Measurements from ENCODE around the gene EXOC6B. TPM values are rescaled to one million over a fixed set of nuclear protein-coding genes. Genes with fewer than 3 reads are reported as not detected.

The EXOC6B gene
- total and polyA plus RNA-seq, 2 of the 8 experiments (the other 6 are each of a cell fraction or from before 2014, with no cell fraction given), result 13.5 to 33.0 TPM

GRCh38 chr2:72581560-72582181, 244.2 kb downstream of the EXOC6B start:
- FAIRE-seq (no peak), DNase-seq (ENCODE audit: low read depth in 1 of 2, low spot score in 2 of 2) (peak in 1 of 2 experiments; percentile 53)
- Histone ChIP-seq H3K9ac (replicated peaks in 1 of 4; ENCODE audit: extremely low read depth in 1 of 4, low read depth in 3 of 4, low read length in 3 of 4) (no peak overlapping the region), H3K4me1 (replicated peaks in 1 of 4; ENCODE audit: control insufficient read depth in 3 of 4, insufficient read depth in 4 of 4, low read length in 3 of 4) (no peaks in the 10 kb centered on the region), H3K56ac (replicated peaks; ENCODE audit: insufficient read length, low read depth, low read length) (no peak overlapping the region), H3K4me3 (ENCODE audit: extremely low read depth in 1 of 4, insufficient read depth in 2 of 4, low read depth in 3 of 4, low read length in 4 of 4) (no peak overlapping the region), H3K23ac (ENCODE audit: insufficient read length) (no peak overlapping the region), H3K23me2 (ENCODE audit: low read depth, low read length) (no peaks in the 10 kb centered on the region), H2AFZ (ENCODE audit: low read length) (no peak overlapping the region), H3K4ac (replicated peaks; ENCODE audit: insufficient read length, low read depth, low read length) (no peak overlapping the region), H4K5ac (ENCODE audit: insufficient read length, low read depth, low read length) (no peak overlapping the region), H2BK15ac (ENCODE audit: low read length) (no peak overlapping the region), H3K9me3 (ENCODE audit: insufficient read depth in 2 of 2, low read depth in 1 of 2, low read length in 1 of 2) (no peaks in the 10 kb centered on the region), H2AK5ac (ENCODE audit: low read depth, low read length) (no peak overlapping the region), H3K27ac (ENCODE audit: low read depth, low read length) (no peak overlapping the region), H2BK20ac (ENCODE audit: low read length) (no peak overlapping the region), H2BK120ac (replicated peaks; ENCODE audit: low read depth, low read length) (no peak overlapping the region), H2BK12ac (ENCODE audit: low read depth, low read length) (no peak overlapping the region), H3K14ac (ENCODE audit: insufficient read length) (no peak overlapping the region), H4K91ac (replicated peaks; ENCODE audit: insufficient read length, low read length) (no peak overlapping the region), H4K8ac (ENCODE audit: extremely low read depth, insufficient read depth, low read length) (no peak overlapping the region), H3K18ac (ENCODE audit: extremely low read depth, low read length) (no peak overlapping the region), H3K4me2 (ENCODE audit: insufficient read depth in 1 of 2, low read depth in 2 of 2, low read length in 2 of 2) (no peak overlapping the region), H4K20me1 (replicated peaks in 1 of 2; ENCODE audit: control insufficient read depth in 1 of 2, insufficient read depth in 2 of 2, low read length in 2 of 2) (peaks cover 0 to 1% of the 10 kb centered on the region in 2 experiments), H3K79me1 (ENCODE audit: low read depth, low read length) (no peaks in the 10 kb centered on the region), H2BK5ac (ENCODE audit: low read depth, low read length) (no peak overlapping the region), H3K27me3 (replicated peaks in 1 of 4; ENCODE audit: control insufficient read depth in 3 of 4, extremely low read depth in 1 of 4, insufficient read depth in 3 of 4, low read length in 3 of 4) (no peaks in the 10 kb centered on the region), H3K79me2 (ENCODE audit: control insufficient read depth in 1 of 2, insufficient read depth in 2 of 2, low read length in 2 of 2) (no peaks in the 10 kb centered on the region), H3K36me3 (ENCODE audit: control insufficient read depth in 2 of 4, insufficient read depth in 4 of 4, low read length in 3 of 4) (no peaks in the 10 kb centered on the region)
- ChIA-PET POLR2A (ENCODE audit: partially characterized antibody) (no interaction called here), CTCF (ENCODE audit: partially characterized antibody) (interaction anchor here (0.6 to 1.7 kb wide), 10 partner anchors 9 to 711 kb away, joined by 3 to 4 read pairs (median 3); no protein-coding TSS in a partner anchor)
- WGBS, 2 experiments (ENCODE audit: extremely low coverage in 1 of 2, insufficient coverage in 1 of 2, insufficient read length in 1 of 2, insufficient replicate concordance in 2 of 2, low coverage in 1 of 2, low lambda C conversion rate in 2 of 2, missing lambda C conversion rate in 1 of 2), result 73% methylated on average over 5 of the region's 5 CpGs; no CpG with 5 or more reads in 1 of the 2 experiments
- TF ChIP-seq CTCF (IDR thresholded peaks at IDR 0.05; ENCODE audit: control extremely low read depth in 1 of 3, insufficient read depth in 1 of 3, low read depth in 1 of 3, low read length in 3 of 3), result peak; percentile 38 to 60 (median 56)
- no peak for TF ChIP-seq TAF7 (optimal IDR thresholded peaks at IDR 0.05; ENCODE audit: borderline replicate concordance, low read depth, low read length)
- peak in 1 of 2 experiments; percentile 17; a peak in 1 of 4 replicates for TF ChIP-seq RAD21 (IDR thresholded peaks at IDR 0.05 in 1 of 2, conservative IDR thresholded peaks at IDR 0.05 in 1 of 2; ENCODE audit: low read depth in 2 of 2, low read length in 2 of 2)
